ENCODE measurements around the gene ZNF777.

ZNF777 gene

GRCh38 chr7:149444287-149444686 lies 16.6 kb downstream of the ZNF777 start:
- no peak for DNase-seq (ENCODE audit: low spot score)
- in situ Hi-C loops (cut with MboI; ENCODE audit: low pct_unique_long_range_greater_than_20kb, low sequenced_read_pairs, unreplicated experiment), result no loop called here
- TF ChIP-seq CTCF (IDR thresholded peaks at IDR 0.05; ENCODE audit: extremely low read depth, insufficient read depth, missing control alignments), result no peak

GRCh38 chr7:149443523-149443922 lies 17.3 kb downstream of the ZNF777 start:
- no peak for TF ChIP-seq CTCF (IDR thresholded peaks at IDR 0.05; ENCODE audit: extremely low read depth, insufficient read depth, missing control alignments)
- in situ Hi-C loops (cut with MboI; ENCODE audit: low pct_unique_long_range_greater_than_20kb, low sequenced_read_pairs, unreplicated experiment), result no loop called here
- no peak for DNase-seq (ENCODE audit: low spot score)

GRCh38 chr7:149442924-149443323 lies 17.9 kb downstream of the ZNF777 start:
- no peak for TF ChIP-seq CTCF (IDR thresholded peaks at IDR 0.05; ENCODE audit: extremely low read depth, insufficient read depth, missing control alignments)
- no peak for DNase-seq (ENCODE audit: low spot score)
- in situ Hi-C loops (cut with MboI; ENCODE audit: low pct_unique_long_range_greater_than_20kb, low sequenced_read_pairs, unreplicated experiment), result no loop called here

GRCh38 chr7:149440222-149440621 lies 20.6 kb downstream of the ZNF777 start:
- in situ Hi-C loops (cut with MboI; ENCODE audit: low pct_unique_long_range_greater_than_20kb, low sequenced_read_pairs, unreplicated experiment), result no loop called here
- no peak for DNase-seq (ENCODE audit: low spot score)
- TF ChIP-seq CTCF (IDR thresholded peaks at IDR 0.05; ENCODE audit: extremely low read depth, insufficient read depth, missing control alignments), result no peak

GRCh38 chr7:149436358-149436757 lies 24.5 kb downstream of the ZNF777 start:
- in situ Hi-C loops (cut with MboI; ENCODE audit: low pct_unique_long_range_greater_than_20kb, low sequenced_read_pairs, unreplicated experiment), result no loop called here
- TF ChIP-seq CTCF (IDR thresholded peaks at IDR 0.05; ENCODE audit: extremely low read depth, insufficient read depth, missing control alignments), result no peak
- DNase-seq (ENCODE audit: low spot score), result no peak

- TF ChIP-seq CTCF (IDR thresholded peaks at IDR 0.05; ENCODE audit: extremely low read depth, insufficient read depth, missing control alignments), result no peak
- no peak for DNase-seq (ENCODE audit: low spot score)
- in situ Hi-C loops (cut with MboI; ENCODE audit: low pct_unique_long_range_greater_than_20kb, low sequenced_read_pairs, unreplicated experiment), result no loop called here
Measured at GRCh38 chr7:149433124-149433523, 27.7 kb downstream of the ZNF777 start.

- no peak for DNase-seq (ENCODE audit: low spot score)
- no peak for TF ChIP-seq CTCF (IDR thresholded peaks at IDR 0.05; ENCODE audit: extremely low read depth, insufficient read depth, missing control alignments)
- in situ Hi-C loops (cut with MboI; ENCODE audit: low pct_unique_long_range_greater_than_20kb, low sequenced_read_pairs, unreplicated experiment), result no loop called here
Measured at GRCh38 chr7:149432121-149432691, 28.7 kb downstream of the ZNF777 start.

All from GM13977 (cell line).